ENCODE data around the gene TRIML1. TPM values are rescaled to one million over a fixed set of nuclear protein-coding genes. Genes with fewer than 3 reads are reported as not detected.

The TRIML1 gene
- total and polyA plus RNA-seq, 10 of the 15 experiments (the other 5 are each of a cell fraction or from before 2014, with no cell fraction given) = not detected

- CTCF ChIA-PET = no interaction called here
Measured at GRCh38 chr4:188110741-188111471, 28.3 kb upstream of the TRIML1 start.

GRCh38 chr4:188111955-188112354 is 27.3 kb upstream of the TRIML1 start:
- Histone ChIP-seq H3K27me3 (replicated peaks in 1 of 2; ENCODE audit: control insufficient read depth in 2 of 2, insufficient read depth in 2 of 2, low read length in 1 of 2) (no peaks in the 10 kb centered on the region), H3K36me3 (ENCODE audit: control insufficient read depth in 2 of 2, insufficient read depth in 2 of 2, low read length in 1 of 2) (no peaks in the 10 kb centered on the region), H3K9me3 (replicated peaks; ENCODE audit: control insufficient read depth, insufficient read depth, low read length) (no peaks in the 10 kb centered on the region), H4K20me1 (ENCODE audit: control insufficient read depth, insufficient read depth) (no peaks in the 10 kb centered on the region), H3K79me2 (ENCODE audit: control insufficient read depth, insufficient read depth, low read length) (no peaks in the 10 kb centered on the region), H3K4me1 (ENCODE audit: control insufficient read depth, insufficient read depth, low read length) (no peaks in the 10 kb centered on the region), H3K4me2 (ENCODE audit: control insufficient read depth, insufficient read depth) (no peak overlapping the region), H2AFZ (ENCODE audit: control insufficient read depth, low read depth, low read length) (no peak overlapping the region), H3K4me3 (no peak overlapping the region), H3K9ac (ENCODE audit: control insufficient read depth, insufficient read depth, low read length) (no peak overlapping the region), H3K27ac (ENCODE audit: control insufficient read depth, insufficient read depth) (no peak overlapping the region)
- BruUV-seq (replicated peaks) = no TSS peak
- intact Hi-C loops (cut with micrococcal nuclease; ENCODE audit: unreplicated experiment) (no loop called here), in situ Hi-C loops (cut with MboI) (no loop called here)
- DNase-seq (ENCODE audit: low read depth, low spot score) (no peak), FAIRE-seq (no peak), ATAC-seq (no peak)
- ChIA-PET POLR2A (no interaction called here), CTCF (no interaction called here), RAD21 (ENCODE audit: unreplicated experiment) (no interaction called here), SMC1A (ENCODE audit: uncharacterized antibody, unreplicated experiment) (no interaction called here)
- 25% methylated on average over 6 of the region's 6 CpGs for WGBS (ENCODE audit: insufficient coverage, insufficient replicate concordance, low lambda C conversion rate, missing lambda C conversion rate)
- TF ChIP-seq, protein P1, sequence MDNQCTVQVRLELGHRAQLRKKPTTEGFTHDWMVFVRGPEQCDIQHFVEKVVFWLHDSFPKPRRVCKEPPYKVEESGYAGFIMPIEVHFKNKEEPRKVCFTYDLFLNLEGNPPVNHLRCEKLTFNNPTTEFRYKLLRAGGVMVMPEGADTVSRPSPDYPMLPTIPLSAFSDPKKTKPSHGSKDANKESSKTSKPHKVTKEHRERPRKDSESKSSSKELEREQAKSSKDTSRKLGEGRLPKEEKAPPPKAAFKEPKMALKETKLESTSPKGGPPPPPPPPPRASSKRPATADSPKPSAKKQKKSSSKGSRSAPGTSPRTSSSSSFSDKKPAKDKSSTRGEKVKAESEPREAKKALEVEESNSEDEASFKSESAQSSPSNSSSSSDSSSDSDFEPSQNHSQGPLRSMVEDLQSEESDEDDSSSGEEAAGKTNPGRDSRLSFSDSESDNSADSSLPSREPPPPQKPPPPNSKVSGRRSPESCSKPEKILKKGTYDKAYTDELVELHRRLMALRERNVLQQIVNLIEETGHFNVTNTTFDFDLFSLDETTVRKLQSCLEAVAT (IDR thresholded peaks at IDR 0.05) = no peak
- no peak for TF ChIP-seq ZNF24 (IDR thresholded peaks at IDR 0.05)
- TF ChIP-seq ZNF274 (IDR thresholded peaks at IDR 0.05; ENCODE audit: insufficient read depth, insufficient read length) = no peak
- no peak for TF ChIP-seq ZNF592 (IDR thresholded peaks at IDR 0.05)
- TF ChIP-seq IKZF2 (IDR thresholded peaks at IDR 0.05) = no peak
- TF ChIP-seq CBX5 (IDR thresholded peaks at IDR 0.05; ENCODE audit: low read depth) = no peak

More at GRCh38 chr4:188110741-188111471, 28.3 kb upstream of the TRIML1 start:
- no peaks in the 10 kb centered on the region; the same call in 2 of the 3 replicates for H3K9me3 ChIP-seq (replicated peaks; ENCODE audit: control insufficient read depth, insufficient read depth, low read length)
- DNase-seq (ENCODE audit: low read depth, low spot score) (no peak), FAIRE-seq (no peak), ATAC-seq (no peak)
- SMC1A ChIA-PET (ENCODE audit: uncharacterized antibody, unreplicated experiment) = no interaction called here
- H3K4me2 ChIP-seq (ENCODE audit: control insufficient read depth, insufficient read depth) = no peak overlapping the region
- H3K36me3 ChIP-seq (ENCODE audit: control insufficient read depth in 2 of 2, insufficient read depth in 2 of 2, low read length in 1 of 2) = no peaks in the 10 kb centered on the region
- no peak overlapping the region for H3K9ac ChIP-seq (ENCODE audit: control insufficient read depth, insufficient read depth, low read length)
- POLR2A ChIA-PET = no interaction called here
- H2AFZ ChIP-seq (ENCODE audit: control insufficient read depth, low read depth, low read length) = no peak overlapping the region
- intact Hi-C loops (cut with micrococcal nuclease; ENCODE audit: unreplicated experiment) (no loop called here), in situ Hi-C loops (cut with MboI) (no loop called here)
- H3K27me3 ChIP-seq (replicated peaks in 1 of 2; ENCODE audit: control insufficient read depth in 2 of 2, insufficient read depth in 2 of 2, low read length in 1 of 2) = no peaks in the 10 kb centered on the region
- RAD21 ChIA-PET (ENCODE audit: unreplicated experiment) = no interaction called here
- no peaks in the 10 kb centered on the region for H3K79me2 ChIP-seq (ENCODE audit: control insufficient read depth, insufficient read depth, low read length)
- H3K4me3 ChIP-seq = no peak overlapping the region
- H3K27ac ChIP-seq (ENCODE audit: control insufficient read depth, insufficient read depth) = no peak overlapping the region
- no TSS peak for BruUV-seq (replicated peaks)
- WGBS (ENCODE audit: insufficient coverage, insufficient replicate concordance, low lambda C conversion rate, missing lambda C conversion rate) = 27% methylated on average over 7 of the region's 7 CpGs
- no peaks in the 10 kb centered on the region for H4K20me1 ChIP-seq (ENCODE audit: control insufficient read depth, insufficient read depth)
- no peaks in the 10 kb centered on the region for H3K4me1 ChIP-seq (ENCODE audit: control insufficient read depth, insufficient read depth, low read length)
- TF ChIP-seq CHD2 (IDR thresholded peaks at IDR 0.05; ENCODE audit: borderline replicate concordance, low read depth, low read length) (no peak), SIX5 (IDR thresholded peaks at IDR 0.05; ENCODE audit: low read depth, low read length, severe bottlenecking) (no peak), ELK1 (IDR thresholded peaks at IDR 0.05; ENCODE audit: low read depth, low read length) (no peak), ZZZ3 (IDR thresholded peaks at IDR 0.05; ENCODE audit: control insufficient read depth, insufficient read length, low read depth) (no peak), SIN3A (IDR thresholded peaks at IDR 0.05; ENCODE audit: low read depth, low read length) (no peak), HDAC2 (IDR thresholded peaks at IDR 0.05) (no peak), POU2F2 (IDR thresholded peaks at IDR 0.05; ENCODE audit: borderline replicate concordance, low read depth, low read length) (no peak)

Measured in GM12878 (cell line).